Effector memory CD8-positive, alpha-beta T cell (primary cell): ENCODE measurements around the gene ENTPD8.

Source experiments
- ATAC-seq: fragments of 150-1000 bp; cut with Tn5 transposase; replicated peaks from 2 replicates; pipeline ENCODE4 v1.10.0; 2021; ENCODE audit warnings: mild to moderate bottlenecking, moderate library complexity
- DNase-seq, 3 experiments: peaks; one replicate each; pipeline ENCODE4 v3.0.0; 2021
- H3K27ac Mint-ChIP-seq, 2 donors: one replicate each; pipeline ENCODE4 v1.8.0; 2022; ENCODE audit warnings: mild to moderate bottlenecking in 2 of 2, mixed read lengths in 2 of 2, moderate library complexity in 2 of 2
- H3K27me3 Mint-ChIP-seq, 2 donors: one replicate each; pipeline ENCODE4 v1.8.0; 2022; ENCODE audit warnings: mixed read lengths in 2 of 2
- H3K36me3 Mint-ChIP-seq: one replicate; pipeline ENCODE4 v1.8.0; 2022; ENCODE audit warnings: mild to moderate bottlenecking, moderate library complexity, mixed read lengths; ENCODE audit not compliant: insufficient read depth
- H3K4me1 Mint-ChIP-seq, 2 donors: one replicate each; pipeline ENCODE4 v1.8.0; 2022; ENCODE audit warnings: low read depth in 2 of 2, mixed read lengths in 2 of 2
- H3K4me3 Mint-ChIP-seq, 2 donors: one replicate each; pipeline ENCODE4 v1.8.0; 2022; ENCODE audit warnings: mild to moderate bottlenecking in 2 of 2, mixed read lengths in 2 of 2, moderate library complexity in 2 of 2
- H3K9me3 Mint-ChIP-seq, 2 donors: one replicate each; pipeline ENCODE4 v1.8.0; 2022; ENCODE audit warnings: mixed read lengths in 2 of 2

Gene ENTPD8

GRCh38 chr9:137458194-137459151 lies 17.3 kb upstream of the ENTPD8 start:
- peak overlapping the region; percentile 46 to 67 for H3K4me3 Mint-ChIP-seq
- H3K4me1 Mint-ChIP-seq, result peaks cover 21 to 23% of the 10 kb centered on the region in 2 donors
- no peaks in the 10 kb centered on the region for H3K9me3 Mint-ChIP-seq
- H3K27ac Mint-ChIP-seq, result no peak overlapping the region
- peak; percentile 10 for ATAC-seq
- DNase-seq, result no peak
- H3K36me3 Mint-ChIP-seq, result peaks cover 9% of the 10 kb centered on the region
- no peaks in the 10 kb centered on the region for H3K27me3 Mint-ChIP-seq

- ATAC-seq, result no peak
Measured at GRCh38 chr9:137457406-137458193, 16.4 kb upstream of the ENTPD8 start.

GRCh38 chr9:137456864-137457405 lies 15.8 kb upstream of the ENTPD8 start:
- H3K4me3 Mint-ChIP-seq, result no peak overlapping the region
- ATAC-seq (no peak), DNase-seq (no peak)
- H3K27ac Mint-ChIP-seq, result no peak overlapping the region
- H3K9me3 Mint-ChIP-seq, result no peaks in the 10 kb centered on the region
- H3K4me1 Mint-ChIP-seq, result peaks cover 22% of the 10 kb centered on the region in 2 donors
- H3K36me3 Mint-ChIP-seq, result peaks cover 14% of the 10 kb centered on the region
- no peaks in the 10 kb centered on the region for H3K27me3 Mint-ChIP-seq

More at GRCh38 chr9:137457406-137458193, 16.4 kb upstream of the ENTPD8 start:
- Mint-ChIP-seq H3K4me3 (peak overlapping the region; percentile 46 to 67), H3K36me3 (peaks cover 8% of the 10 kb centered on the region), H3K27me3 (no peaks in the 10 kb centered on the region), H3K27ac (no peak overlapping the region), H3K4me1 (peaks cover 18 to 20% of the 10 kb centered on the region in 2 donors), H3K9me3 (no peaks in the 10 kb centered on the region)
- no peak for DNase-seq

GRCh38 chr9:137456061-137456863 lies 15.1 kb upstream of the ENTPD8 start:
- Mint-ChIP-seq H3K4me1 (peaks cover 21 to 28% of the 10 kb centered on the region in 2 donors), H3K27ac (no peak overlapping the region), H3K36me3 (peaks cover 17% of the 10 kb centered on the region), H3K4me3 (peak overlapping the region in 1 of 2 donors; percentile 6), H3K27me3 (no peaks in the 10 kb centered on the region), H3K9me3 (no peaks in the 10 kb centered on the region)
- no peak for DNase-seq
- no peak for ATAC-seq

GRCh38 chr9:137455359-137455991 lies 14.3 kb upstream of the ENTPD8 start:
- peaks cover 22% of the 10 kb centered on the region for H3K36me3 Mint-ChIP-seq
- no peaks in the 10 kb centered on the region for H3K9me3 Mint-ChIP-seq
- no peaks in the 10 kb centered on the region for H3K27me3 Mint-ChIP-seq
- no peak overlapping the region for H3K27ac Mint-ChIP-seq
- no peak for ATAC-seq
- H3K4me1 Mint-ChIP-seq, result peaks cover 14 to 31% of the 10 kb centered on the region in 2 donors
- no peak overlapping the region for H3K4me3 Mint-ChIP-seq
- DNase-seq, result no peak

- ATAC-seq (no peak), DNase-seq (no peak)
- Mint-ChIP-seq H3K4me3 (peak overlapping the region in 1 of 2 donors; percentile 68), H3K36me3 (peaks cover 29% of the 10 kb centered on the region), H3K4me1 (peaks cover 17 to 30% of the 10 kb centered on the region in 2 donors), H3K9me3 (no peaks in the 10 kb centered on the region), H3K27me3 (no peaks in the 10 kb centered on the region), H3K27ac (no peak overlapping the region)
Measured at GRCh38 chr9:137454597-137455358, 13.6 kb upstream of the ENTPD8 start.

GRCh38 chr9:137454145-137454596 lies 13.0 kb upstream of the ENTPD8 start:
- ATAC-seq (no peak), DNase-seq (no peak)
- no peaks in the 10 kb centered on the region for H3K9me3 Mint-ChIP-seq
- H3K36me3 Mint-ChIP-seq, result peaks cover 34% of the 10 kb centered on the region
- peaks cover 18 to 28% of the 10 kb centered on the region in 2 donors for H3K4me1 Mint-ChIP-seq
- H3K27me3 Mint-ChIP-seq, result no peaks in the 10 kb centered on the region
- H3K27ac Mint-ChIP-seq, result no peak overlapping the region
- H3K4me3 Mint-ChIP-seq, result peak overlapping the region in 1 of 2 donors; percentile 68

- H3K9me3 Mint-ChIP-seq, result no peaks in the 10 kb centered on the region
- peak in 1 of 3 experiments; percentile 48 for DNase-seq
- H3K27ac Mint-ChIP-seq, result no peak overlapping the region
- peaks cover 18 to 28% of the 10 kb centered on the region in 2 donors for H3K4me1 Mint-ChIP-seq
- no peaks in the 10 kb centered on the region for H3K27me3 Mint-ChIP-seq
- peaks cover 38% of the 10 kb centered on the region for H3K36me3 Mint-ChIP-seq
- H3K4me3 Mint-ChIP-seq, result peak overlapping the region; percentile 27 to 29
- ATAC-seq, result peak; percentile 37
Measured at GRCh38 chr9:137453643-137454081, 12.5 kb upstream of the ENTPD8 start.

- peak overlapping the region; percentile 66 to 74 for H3K4me3 Mint-ChIP-seq
- no peak overlapping the region for H3K27ac Mint-ChIP-seq
- no peaks in the 10 kb centered on the region for H3K27me3 Mint-ChIP-seq
- DNase-seq (no peak), ATAC-seq (no peak)
- H3K4me1 Mint-ChIP-seq, result peaks cover 18 to 28% of the 10 kb centered on the region in 2 donors
- H3K9me3 Mint-ChIP-seq, result no peaks in the 10 kb centered on the region
- peaks cover 42% of the 10 kb centered on the region for H3K36me3 Mint-ChIP-seq
Measured at GRCh38 chr9:137452761-137453642, 11.8 kb upstream of the ENTPD8 start.

GRCh38 chr9:137452006-137452760 lies 11.0 kb upstream of the ENTPD8 start:
- peaks cover 21 to 28% of the 10 kb centered on the region in 2 donors for H3K4me1 Mint-ChIP-seq
- DNase-seq, result no peak
- no peaks in the 10 kb centered on the region for H3K27me3 Mint-ChIP-seq
- ATAC-seq, result no peak
- H3K36me3 Mint-ChIP-seq, result peaks cover 44% of the 10 kb centered on the region
- no peaks in the 10 kb centered on the region for H3K9me3 Mint-ChIP-seq
- no peak overlapping the region for H3K27ac Mint-ChIP-seq
- H3K4me3 Mint-ChIP-seq, result peak overlapping the region; percentile 66 to 74
